Measurements from ENCODE around the gene PHACTR1.

GRCh38 chr6:13000537-13000936, 284.0 kb downstream of the PHACTR1 start:
- TF ChIP-seq CREB5 (CRISPR knock-in tag; IDR thresholded peaks at IDR 0.05; ENCODE audit: low read depth) (no peak), ZNF70 (CRISPR knock-in tag; IDR thresholded peaks at IDR 0.05) (no peak), PATZ1 (CRISPR knock-in tag; IDR thresholded peaks at IDR 0.05; ENCODE audit: borderline replicate concordance) (no peak), TOX (CRISPR knock-in tag; IDR thresholded peaks at IDR 0.05; ENCODE audit: borderline replicate concordance) (no peak)

All from SK-N-SH treated with all-trans-retinoic acid at 6 μM for 48 hours (cell line).